HG03045 (cell line): ENCODE measurements around the gene ECHS1.
A peak's percentile ranks its signal among the peaks of the same experiment; 100 is the strongest.

ENCODE experiments used
- ATAC-seq: cut with Tn5 transposase; IDR thresholded peaks from one replicate; pipeline ENCODE4 v1.9.1; 2021; ENCODE audit warnings: mild to moderate bottlenecking, moderate library complexity; ENCODE audit not compliant: unreplicated experiment

The ECHS1 gene

DNA sequence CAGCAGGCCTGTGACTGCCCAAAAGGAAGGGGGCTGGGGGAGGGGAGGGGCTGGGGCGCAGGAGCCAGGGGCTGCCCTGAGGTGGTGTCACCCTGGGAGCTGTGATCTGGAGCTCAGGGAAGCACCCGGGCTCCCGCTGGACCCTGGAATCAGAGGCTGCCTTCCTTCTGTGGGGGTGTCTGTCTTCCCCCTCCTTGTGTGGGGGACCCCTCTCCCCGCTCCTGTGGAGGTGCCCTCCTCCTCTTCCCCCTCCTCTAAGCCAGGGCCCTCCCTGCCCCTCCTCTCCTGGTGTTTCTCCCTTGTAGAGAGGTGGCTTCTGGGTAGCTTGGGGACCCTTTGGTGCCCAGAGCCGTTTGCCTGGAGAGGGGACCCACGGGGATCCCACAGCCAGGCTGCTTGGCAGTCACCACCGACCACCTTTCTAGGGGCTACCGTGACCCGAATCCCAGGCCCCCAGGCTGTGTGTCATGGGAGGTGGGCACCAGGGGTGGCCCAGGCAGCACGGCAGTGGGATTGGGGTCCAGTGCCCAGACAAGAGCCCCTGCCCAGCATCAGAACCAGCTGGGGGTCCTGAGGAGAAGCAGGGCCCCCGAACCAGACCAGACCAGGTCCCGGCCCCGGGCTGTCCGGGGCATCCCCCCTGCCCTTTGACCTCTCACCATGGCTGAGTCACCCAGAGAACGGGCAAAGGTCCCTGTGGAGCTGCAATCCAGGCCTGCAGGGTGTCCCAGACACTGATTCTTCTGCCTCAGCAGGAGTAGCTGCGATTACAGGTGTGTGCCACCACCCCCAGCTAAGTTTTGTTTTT, 25.2 kb downstream of the ECHS1 start:
- ATAC-seq = no peak

DNA sequence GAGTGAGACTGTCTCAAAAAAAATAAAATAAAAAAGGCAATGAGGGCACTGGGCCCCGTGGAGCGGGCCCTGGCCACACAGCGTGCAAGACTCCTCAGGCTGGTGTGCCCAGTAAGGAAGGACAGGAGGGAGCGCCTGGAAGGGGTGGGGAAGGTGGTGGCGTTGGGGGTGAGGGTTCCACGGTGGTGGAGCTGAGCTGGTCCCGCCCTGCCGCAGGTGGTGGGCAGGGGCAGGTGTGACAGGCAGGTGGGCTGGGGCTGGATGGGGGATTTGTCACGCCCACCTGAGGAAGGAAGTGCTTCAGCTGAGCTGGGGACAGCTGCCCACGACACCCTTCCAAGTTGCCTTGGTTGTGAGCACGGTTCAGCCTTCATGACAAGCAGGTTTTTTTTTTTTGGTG, 26.7 kb downstream of the ECHS1 start:
- ATAC-seq = no peak

DNA sequence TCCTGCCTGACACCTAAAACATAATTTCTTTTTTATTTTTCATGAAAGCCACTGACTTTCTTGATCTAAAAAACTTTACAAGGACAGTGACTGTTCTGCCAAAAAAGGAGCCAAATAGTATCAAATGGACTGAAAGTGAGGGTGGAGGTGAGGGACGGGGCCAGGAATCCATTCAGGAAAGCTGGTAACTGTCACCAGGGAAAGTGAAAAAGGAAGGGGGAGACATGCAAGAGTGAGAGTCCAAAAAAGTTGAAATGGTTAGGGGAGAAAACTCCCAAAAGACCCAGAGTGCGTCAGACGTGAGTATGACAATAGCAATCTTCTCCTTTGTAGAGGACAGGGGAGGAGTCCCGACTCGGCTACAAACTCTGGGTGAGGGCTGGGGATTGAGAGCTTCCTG, 28.9 kb downstream of the ECHS1 start:
- no peak for ATAC-seq

DNA sequence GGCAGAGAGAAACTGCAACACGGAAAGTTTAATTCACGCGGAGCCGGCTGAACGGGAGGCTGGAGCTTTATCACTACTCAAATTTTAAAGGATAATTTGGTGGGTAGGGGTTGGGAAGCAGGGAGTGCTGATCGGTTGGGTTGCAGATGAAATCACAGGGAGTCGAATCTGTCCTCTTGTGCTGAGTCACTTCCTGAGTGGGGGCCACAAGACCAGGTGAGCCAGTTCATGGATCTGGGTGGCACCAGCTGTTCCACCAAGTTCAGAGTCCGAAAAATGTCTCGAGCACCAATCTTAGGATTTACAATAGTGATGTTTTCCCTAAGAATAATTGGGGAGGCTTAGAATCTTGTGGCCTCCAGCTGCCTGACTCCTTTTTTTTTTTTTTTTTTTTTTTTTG, 29.6 kb downstream of the ECHS1 start:
- no peak for ATAC-seq

DNA sequence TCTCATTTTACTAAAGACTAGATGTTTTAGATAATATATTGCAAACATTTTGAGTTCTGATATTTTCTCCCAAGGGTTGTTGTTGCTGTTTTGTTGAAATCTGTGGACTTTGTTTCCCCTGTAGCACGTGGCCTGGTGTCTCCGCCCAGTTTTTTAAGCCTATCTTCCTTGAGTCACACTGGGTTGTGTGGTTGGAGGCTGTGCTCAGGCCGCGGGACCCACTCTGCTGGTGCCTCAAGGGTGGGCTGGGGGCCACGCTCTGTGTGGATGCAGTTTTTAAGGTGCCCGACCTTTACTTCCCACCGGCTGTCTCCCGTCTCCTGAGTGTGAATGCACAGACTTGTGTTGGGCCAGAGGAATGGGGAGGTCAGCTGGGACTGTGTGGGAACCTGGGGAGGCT, 30.2 kb downstream of the ECHS1 start:
- ATAC-seq = no peak

DNA sequence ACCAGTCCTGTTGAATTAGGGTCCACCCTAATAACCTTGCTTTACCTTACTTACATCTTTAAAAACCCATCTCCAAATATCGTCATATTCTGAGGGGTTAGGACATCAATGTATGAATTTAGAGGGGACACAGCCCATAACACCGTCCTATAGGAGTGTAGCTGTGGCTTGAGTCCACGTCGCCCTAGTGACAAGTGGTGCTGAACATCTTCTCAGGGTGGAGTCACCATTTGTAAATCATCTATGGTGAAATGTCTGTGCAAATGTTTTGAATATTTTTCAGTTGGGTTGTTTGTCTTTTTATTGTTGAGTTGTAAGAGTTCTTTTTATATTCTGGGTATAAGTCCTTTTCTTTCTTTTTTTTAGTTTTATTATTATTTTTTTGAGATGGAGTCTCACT, 31.2 kb downstream of the ECHS1 start:
- ATAC-seq = no peak

DNA sequence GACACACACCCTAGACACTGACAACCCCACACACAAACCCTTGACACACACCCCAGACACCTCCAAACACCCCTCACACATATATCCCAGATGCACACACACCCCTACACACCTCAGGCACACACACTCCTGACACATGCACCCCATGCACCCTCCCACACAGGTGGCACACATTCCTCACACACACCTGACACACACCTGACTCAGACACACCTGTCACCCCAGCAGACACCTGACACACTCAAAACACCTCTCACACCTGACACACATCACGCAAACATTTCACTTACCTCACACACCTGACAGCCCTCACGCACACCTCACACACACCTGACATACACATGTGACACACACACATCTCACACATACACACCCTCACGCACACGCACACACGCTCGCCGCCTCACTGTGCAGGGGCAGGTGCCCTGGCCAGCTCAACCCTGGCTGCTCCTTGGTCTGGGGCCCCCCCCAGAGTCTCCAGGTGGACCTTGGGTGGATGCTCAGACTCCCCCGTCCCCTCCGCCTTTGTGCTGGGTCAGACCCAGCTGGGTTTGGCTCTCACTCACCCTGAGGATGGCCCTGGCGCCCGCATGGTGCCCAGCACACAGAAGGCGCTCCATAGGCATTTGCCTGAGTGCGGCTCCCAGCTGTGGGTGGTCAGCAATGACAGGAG, 33.3 kb downstream of the ECHS1 start:
- no peak for ATAC-seq

DNA sequence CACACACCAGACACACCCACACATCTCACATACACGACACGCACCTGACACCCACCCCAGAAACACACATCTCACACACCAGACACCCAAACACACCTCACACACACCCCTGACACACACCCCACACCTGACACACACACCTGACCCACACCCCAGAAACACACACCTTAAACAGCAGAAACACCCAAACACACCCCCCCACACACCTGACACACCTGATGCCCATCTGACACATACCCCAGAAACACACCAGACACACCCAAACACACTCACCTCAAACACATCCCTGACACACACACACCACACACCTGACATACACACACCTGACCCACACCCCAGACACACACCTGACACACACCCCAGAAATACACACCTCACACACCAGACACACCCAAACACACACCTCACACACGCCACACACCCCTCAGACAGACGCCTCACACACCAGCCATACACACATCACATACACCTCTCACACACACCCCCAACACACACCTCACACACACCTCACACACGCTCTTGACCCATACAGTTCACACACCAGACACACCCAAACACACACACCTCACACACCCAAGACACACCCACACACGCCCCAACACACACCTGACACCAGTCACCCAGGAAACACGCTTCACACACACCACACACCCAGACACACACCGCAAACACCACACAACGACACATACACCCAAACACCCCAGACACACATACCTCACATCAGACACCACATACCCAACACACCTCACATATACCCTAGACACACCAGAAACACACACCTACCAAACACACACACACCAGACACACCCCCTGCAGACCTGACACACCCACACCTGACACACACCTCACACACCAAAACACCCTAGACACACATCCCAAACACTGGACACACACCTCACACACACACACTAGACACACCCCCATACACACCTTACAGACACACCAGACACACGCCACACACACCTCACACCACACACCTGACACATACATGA, 34.8 kb downstream of the ECHS1 start:
- ATAC-seq = no peak

DNA sequence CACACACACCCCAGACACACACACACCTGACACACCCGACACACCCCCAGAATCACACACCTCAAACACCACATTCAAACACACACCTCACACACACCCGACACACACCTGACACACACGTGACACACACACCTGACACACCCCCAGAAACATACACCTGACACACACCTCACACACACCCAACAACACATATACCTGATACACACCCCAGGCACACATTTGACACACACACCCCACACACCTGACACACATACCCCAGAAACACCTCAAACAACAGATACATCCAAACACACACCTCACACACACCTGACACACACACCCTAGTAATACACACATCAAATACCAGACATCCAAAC, 35.8 kb downstream of the ECHS1 start:
- no peak for ATAC-seq

DNA sequence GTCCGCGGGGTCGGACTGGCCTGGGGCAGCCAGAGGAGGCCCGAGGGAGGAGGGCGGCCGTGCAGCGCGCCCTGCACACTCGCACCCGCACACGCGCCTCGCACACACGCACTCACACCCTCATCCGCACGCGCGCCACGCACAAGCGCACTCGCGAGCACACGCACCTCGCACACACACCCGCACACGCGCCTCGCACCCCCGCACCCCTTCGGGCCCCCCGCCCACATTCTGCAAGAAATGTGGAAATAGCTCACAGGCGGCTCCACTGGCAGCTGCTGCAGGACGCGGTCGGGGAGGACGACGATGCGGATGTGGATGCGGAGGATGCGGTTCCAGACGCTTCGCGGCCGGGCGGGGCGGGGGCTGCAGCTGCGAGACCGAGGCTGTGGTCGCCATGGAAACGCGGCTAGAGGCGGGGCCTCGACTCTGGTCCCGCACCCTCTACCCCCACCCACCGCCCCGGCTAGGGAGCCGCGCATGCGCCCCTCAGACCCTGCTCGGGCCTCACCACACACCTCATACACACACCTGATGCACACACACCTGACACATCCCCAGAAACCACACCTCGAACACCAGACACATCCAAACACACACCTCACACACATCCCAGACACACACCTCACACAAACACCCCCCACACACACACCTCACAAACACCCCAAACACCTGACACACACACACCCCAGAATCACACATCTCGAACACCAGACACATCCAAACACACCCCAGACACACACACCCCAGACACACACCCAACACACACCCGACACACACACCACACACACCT, 36.4 kb downstream of the ECHS1 start, which contains the start of gene CALY:
Gene CALY, minus strand, starts transcription at position 320 of the 793 bp plus-strand sequence. CDS start 7,907 bp downstream, outside the sequence.
- ATAC-seq = no peak

DNA sequence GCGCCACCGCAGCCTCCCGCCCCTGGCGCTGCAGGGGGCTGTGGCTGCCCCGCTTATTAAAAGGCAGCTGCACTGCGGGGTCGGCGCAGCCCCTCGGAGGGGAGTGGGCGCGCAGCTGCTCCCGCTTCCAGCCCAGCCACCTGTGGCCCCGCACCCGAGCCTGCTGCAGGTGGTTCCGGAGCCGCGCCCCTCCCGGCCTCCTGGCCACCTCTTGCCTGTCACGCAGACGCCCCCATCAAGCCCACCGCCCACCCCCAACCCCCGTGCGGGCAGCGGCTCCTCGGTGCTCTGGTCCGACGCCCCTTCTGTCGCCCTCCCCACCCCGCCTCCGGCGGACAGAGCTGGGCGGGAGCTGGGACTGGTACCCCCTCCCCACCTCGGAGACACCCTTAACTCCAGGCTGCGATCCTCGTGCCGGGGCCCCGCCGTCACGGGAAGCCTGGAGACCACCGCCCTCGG, 37.0 kb downstream of the ECHS1 start:
- no peak for ATAC-seq

DNA sequence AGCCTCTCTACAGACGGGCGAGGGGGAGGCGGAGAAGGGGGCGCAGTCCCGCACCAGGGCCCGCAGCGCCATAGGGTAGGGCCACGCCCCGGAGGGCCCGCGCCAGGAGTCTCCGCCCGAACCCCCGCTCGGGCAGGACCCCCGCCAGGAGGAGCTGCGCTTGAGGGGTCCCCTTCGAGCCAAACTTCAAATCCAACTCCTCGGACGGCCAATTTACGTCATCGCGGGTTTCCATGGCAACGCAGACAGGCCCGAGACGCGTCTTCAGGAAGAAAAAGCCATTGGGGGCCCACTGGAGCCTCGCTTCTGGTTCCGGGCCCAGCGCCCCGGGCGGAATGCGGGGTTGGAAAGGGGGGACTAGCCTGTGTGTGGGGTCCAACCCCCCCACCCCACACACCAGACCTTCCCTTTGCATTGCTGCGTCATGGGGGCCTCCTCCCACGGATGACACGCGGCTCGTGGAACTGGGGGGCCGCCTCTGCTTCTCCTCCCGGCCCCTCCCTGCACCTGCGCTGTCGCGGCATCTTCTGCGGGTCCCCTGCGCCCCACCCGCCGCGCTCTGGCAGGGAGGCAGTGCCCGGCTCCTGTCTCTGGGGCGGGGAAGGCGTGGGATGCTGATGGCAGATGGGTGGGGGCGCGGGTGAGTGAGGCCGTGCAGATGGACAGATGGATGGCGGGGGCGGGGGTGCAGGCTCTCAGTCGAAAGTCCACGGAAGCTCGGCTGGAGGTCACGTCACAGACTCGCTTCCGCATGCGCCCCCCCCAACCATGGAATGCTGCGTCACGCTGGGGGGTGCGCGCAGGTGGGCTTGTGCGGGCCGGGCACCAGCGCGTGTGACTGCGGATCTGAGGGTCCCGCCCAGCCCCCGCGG, 37.7 kb downstream of the ECHS1 start:
- no peak for ATAC-seq

DNA sequence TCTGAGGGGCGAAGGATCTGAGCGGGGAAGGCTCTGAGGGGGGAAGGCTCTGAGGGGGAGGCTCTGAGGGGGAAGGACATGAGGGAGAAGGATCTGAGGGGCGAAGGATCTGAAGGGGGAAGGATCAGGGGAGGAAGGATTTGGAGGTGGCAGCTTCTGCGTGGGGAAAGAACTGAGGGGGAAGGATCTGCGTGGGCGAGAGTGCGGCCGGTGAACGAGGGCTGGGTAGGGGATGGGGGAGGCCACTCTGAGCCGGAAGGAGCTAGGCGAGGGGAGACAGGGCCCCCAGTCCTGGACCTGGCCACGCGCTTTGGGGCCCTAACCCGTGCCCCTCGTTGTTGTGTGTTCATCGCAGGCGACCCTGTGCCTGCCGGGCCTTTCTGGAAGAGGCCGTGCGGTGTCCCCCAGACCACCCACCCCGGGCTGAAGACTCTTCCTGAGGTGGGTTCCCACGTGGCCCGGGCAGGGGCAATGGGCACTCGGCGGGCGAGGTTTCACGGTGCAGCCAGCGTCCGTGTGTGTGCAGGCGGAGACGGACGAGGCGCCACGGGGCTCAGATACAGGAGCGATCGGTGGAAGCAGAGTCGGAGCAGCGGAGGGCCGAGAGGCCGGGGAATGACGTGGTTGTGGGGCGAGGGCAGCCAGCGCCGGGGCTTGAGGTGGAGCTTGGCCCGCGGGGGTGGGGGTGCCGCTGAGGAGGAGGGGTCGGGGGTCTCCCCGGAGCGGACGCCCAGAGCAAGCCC, 38.5 kb downstream of the ECHS1 start:
- ATAC-seq = no peak

DNA sequence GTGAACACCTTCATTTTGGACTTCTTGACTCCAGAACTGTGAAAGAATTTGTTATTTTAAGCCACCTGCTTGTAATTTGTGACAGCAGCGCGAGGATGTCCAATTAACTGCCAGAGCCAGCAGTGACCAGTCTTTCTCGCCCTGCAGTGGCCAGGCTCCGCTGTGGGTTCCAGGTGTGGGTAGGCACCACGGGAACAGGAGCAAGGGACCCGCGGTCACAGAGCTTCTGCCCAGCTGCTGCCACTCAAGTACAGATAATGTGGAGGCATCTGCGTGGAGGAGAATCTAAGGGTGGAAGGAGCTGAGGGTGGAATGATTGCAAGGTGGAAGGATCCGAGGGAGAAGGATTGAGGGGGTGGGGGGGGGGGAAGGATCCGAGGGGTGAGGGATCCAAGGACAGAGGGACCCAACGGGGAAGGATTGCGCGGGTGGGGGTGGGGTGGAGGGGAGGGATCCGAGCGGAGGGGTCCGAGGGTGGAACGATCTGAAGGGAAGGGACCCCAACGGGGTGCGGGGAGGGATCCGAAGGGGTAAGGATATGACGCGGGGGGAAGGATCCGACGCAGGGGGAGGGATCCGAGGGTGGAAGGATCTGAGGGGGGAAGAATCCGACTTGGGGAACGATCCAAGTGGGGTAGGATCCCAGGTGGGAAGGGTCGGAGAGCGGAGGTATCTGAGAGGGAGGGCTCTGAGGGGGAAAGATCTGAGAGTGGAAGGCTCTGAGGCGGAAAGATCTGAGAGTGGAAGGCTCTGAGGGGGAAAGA, 40.0 kb downstream of the ECHS1 start:
- ATAC-seq = no peak

DNA sequence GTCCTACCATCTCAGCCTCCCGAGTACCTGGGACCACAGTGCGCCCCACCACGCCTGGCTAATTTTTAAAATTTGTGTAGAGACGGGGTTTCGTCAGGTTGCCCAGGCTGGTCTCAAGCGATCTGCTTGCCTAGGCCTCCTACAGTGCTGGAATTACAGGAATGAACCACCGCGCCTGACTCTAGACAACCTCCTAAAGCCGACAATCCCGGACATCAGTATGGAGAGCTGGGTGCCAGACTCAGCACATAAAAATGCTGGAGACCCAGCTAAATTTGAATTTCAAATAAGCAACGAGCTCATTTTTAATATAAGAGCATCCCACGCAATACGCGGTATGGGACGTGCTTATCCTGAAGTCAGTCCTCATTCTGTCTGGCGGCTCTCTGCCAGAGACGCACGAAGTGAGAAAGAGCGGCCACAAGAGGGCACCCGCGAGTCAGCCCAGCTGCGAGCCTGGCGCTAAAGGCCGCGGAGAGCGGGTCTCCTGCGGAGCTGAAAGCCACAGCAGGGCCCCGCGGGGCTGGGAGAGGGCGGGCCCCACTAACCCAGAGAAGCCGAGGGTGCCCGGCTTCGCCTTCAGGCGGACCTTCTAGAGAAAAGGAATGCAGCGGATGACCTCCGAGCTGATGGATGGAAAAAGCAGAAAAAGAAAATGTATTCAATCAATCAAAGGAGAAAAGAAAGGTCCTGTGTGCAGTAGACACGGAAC, 43.5 kb downstream of the ECHS1 start:
- ATAC-seq = peak; percentile 81

DNA sequence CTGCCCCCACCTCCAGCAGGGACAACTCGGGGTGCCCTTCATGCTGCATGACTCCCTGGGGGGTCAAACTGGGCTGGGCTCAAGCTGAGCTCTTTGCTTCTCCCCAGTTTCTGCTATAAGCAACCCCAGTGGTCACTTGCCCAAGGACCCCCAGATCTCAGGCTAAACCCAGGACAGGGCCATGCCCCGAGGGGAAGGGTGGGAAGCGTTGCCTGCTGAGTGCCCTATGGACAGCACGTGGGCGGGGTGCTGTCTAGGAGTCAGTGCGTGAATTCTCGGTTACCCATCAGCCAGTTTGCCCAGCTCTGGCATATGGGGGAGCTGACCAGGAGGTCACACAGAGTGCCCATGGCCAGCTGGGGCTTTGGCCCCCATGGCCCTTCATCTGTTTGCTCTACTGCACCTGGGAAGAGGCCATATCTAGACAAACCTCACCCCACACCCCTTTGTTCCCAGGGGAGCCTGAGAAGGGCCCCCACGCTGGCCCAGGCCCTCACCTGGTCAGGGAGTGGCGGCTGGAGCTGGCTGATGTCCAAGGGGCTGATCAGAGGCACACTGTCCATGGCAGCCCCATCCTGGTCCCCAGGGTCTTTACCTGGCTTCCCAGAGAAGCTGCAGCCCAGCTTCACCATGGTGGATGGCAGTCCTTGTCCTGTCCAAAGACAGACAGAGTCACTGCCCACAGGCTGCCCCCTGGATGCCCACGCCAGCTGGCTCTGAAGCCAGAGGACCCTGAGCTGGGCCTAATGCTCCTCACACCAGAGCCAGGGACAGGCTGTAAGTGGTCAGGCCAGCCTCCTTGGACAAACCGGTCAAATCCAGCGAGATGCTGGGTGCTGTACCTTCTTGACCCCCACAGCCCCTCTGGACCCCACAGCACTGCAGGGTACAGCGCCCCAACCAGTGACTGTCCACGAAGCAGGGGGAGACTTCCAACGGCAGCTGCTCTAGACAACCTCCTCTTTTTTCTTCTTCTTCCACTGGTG, 44.5 kb downstream of the ECHS1 start:
- no peak for ATAC-seq
